NT2/D1 (cell line): Measurements from ENCODE around the gene MAD1L1.

Experiments
- SUZ12 ChIP-seq: IDR thresholded peaks from 2 replicates; pipeline ENCODE4 v1.6.1; 2011; ENCODE audit not compliant: insufficient read length, insufficient read depth; ENCODE audit errors: extremely low read depth
- YY1 ChIP-seq: IDR thresholded peaks from 2 replicates; pipeline ENCODE4 v1.6.1; 2011; ENCODE audit not compliant: insufficient read length, insufficient read depth

DNA sequence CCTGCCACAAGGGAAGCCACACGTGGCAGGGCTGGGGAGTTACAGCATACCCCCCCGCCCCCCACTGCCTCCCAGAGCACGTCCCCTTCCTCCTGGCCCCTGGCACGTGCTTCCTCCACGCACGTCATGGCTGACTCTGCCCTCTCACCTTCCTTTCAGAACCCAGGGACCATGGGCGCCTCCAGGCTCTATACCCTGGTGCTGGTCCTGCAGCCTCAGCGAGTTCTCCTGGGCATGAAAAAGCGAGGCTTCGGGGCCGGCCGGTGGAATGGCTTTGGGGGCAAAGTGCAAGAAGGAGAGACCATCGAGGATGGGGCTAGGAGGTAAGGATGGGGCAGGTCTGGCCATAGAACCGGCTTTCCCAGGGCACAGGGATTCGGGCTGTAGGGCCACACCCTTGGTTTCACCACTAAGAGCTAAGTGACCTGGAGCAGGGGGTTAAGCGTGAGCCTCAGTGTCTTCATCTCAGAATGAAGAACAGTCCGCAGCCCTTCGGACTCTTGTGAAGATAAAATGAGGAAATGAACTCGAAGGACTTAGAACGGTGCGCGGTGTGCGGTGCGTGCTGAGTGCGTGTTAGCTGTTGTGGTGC is 11.8 kb upstream of the MAD1L1 start:
- TF ChIP-seq SUZ12 (no peak), YY1 (no peak)
